ENCODE data around the gene LMF1.

DNA sequence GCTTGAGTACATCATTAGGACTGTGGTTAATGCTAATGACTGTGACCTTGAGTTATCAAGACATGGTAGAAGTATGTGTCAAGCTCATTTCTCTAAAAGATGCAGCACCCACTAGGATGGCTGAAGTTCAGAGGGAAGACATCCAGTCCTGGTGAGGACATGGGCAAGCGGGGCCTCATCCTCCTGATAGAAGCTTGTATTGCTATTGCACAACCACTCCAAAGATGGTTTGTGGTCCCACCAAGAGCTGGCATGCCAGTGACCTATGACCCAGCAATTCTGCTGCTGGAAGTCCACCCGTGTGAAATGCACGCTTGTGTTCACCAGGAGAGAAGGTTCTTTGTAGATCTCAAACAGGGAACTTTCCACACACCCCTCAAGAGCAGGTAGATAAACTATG is 25.0 kb upstream of the LMF1 start:
- TF ChIP-seq, protein P1, sequence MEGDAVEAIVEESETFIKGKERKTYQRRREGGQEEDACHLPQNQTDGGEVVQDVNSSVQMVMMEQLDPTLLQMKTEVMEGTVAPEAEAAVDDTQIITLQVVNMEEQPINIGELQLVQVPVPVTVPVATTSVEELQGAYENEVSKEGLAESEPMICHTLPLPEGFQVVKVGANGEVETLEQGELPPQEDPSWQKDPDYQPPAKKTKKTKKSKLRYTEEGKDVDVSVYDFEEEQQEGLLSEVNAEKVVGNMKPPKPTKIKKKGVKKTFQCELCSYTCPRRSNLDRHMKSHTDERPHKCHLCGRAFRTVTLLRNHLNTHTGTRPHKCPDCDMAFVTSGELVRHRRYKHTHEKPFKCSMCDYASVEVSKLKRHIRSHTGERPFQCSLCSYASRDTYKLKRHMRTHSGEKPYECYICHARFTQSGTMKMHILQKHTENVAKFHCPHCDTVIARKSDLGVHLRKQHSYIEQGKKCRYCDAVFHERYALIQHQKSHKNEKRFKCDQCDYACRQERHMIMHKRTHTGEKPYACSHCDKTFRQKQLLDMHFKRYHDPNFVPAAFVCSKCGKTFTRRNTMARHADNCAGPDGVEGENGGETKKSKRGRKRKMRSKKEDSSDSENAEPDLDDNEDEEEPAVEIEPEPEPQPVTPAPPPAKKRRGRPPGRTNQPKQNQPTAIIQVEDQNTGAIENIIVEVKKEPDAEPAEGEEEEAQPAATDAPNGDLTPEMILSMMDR (IDR thresholded peaks at IDR 0.05) = no peak
- no peak for TF ChIP-seq EZH2 (IDR thresholded peaks at IDR 0.05; ENCODE audit: borderline replicate concordance, insufficient read depth, low read depth, low read length, poor library complexity, severe bottlenecking)

All from B cell (primary cell).